Neural progenitor cell (in vitro differentiated cells): ENCODE data around the gene CAPN14. TPM values are rescaled to one million over a fixed set of nuclear protein-coding genes. Genes with fewer than 3 reads are reported as not detected.
A peak's percentile ranks its signal among the peaks of the same experiment; 100 is the strongest.

ENCODE experiments used
- DNase-seq: peaks from one replicate; pipeline ENCODE4 v3.0.0-alpha.2; 2016; ENCODE audit warnings: low spot score
- H2AFZ ChIP-seq: fragments of 200-600 bp; sonication (generic); replicated peaks from 2 replicates; pipeline ENCODE4 v1.6.1; 2016; ENCODE audit warnings: antibody characterized with exemption
- H3F3A ChIP-seq: fragments of 200-600 bp; sonication (generic); 2 replicates; pipeline ENCODE4 v1.6.1; 2016; ENCODE audit warnings: antibody characterized with exemption, low read depth
- H3K27ac ChIP-seq: fragments of 200-600 bp; sonication (generic); 2 replicates; pipeline ENCODE4 v1.5.1; 2016; ENCODE audit warnings: mild to moderate bottlenecking
- H3K27me3 ChIP-seq: fragments of 200-600 bp; sonication (generic); 2 replicates; pipeline ENCODE4 v1.6.1; 2016; ENCODE audit warnings: mild to moderate bottlenecking, moderate library complexity
- H3K36me3 ChIP-seq: fragments of 200-600 bp; sonication (generic); 2 replicates; pipeline ENCODE4 v1.5.1; 2016
- H3K4me1 ChIP-seq: fragments of 200-600 bp; sonication (generic); 2 replicates; pipeline ENCODE4 v1.6.1; 2016; ENCODE audit warnings: mixed run types
- H3K4me2 ChIP-seq: fragments of 200-600 bp; sonication (generic); 2 replicates; pipeline ENCODE4 v1.6.1; 2016
- H3K4me3 ChIP-seq: fragments of 200-600 bp; sonication (generic); 2 replicates; pipeline ENCODE4 v1.5.1; 2016
- H3K79me2 ChIP-seq: fragments of 200-600 bp; sonication (generic); 2 replicates; pipeline ENCODE4 v1.6.1; 2016; ENCODE audit warnings: low read depth
- H3K9ac ChIP-seq: fragments of 200-600 bp; sonication (generic); 2 replicates; pipeline ENCODE4 v1.6.1; 2016
- H3K9me3 ChIP-seq: fragments of 200-600 bp; sonication (generic); 2 replicates; pipeline ENCODE4 v1.5.1; 2016; ENCODE audit warnings: low read depth
- H4K20me1 ChIP-seq: fragments of 200-600 bp; sonication (generic); 2 replicates; pipeline ENCODE4 v1.6.1; 2016; ENCODE audit warnings: low read depth
- H3K27ac Mint-ChIP-seq: 3 replicates; pipeline ENCODE4 v1.8.0; 2021; ENCODE audit warnings: mixed read lengths
- H3K27me3 Mint-ChIP-seq: 2 replicates; pipeline ENCODE4 v1.8.0; 2022; ENCODE audit warnings: low read depth, mild to moderate bottlenecking, inconsistent platforms, moderate library complexity, mixed read lengths; ENCODE audit not compliant: insufficient read depth
- H3K36me3 Mint-ChIP-seq: 3 replicates; pipeline ENCODE4 v1.8.0; 2021; ENCODE audit warnings: mixed read lengths
- H3K4me1 Mint-ChIP-seq: 3 replicates; pipeline ENCODE4 v1.8.0; 2021; ENCODE audit warnings: mixed read lengths
- H3K4me3 Mint-ChIP-seq: 3 replicates; pipeline ENCODE4 v1.8.0; 2021; ENCODE audit warnings: mild to moderate bottlenecking, moderate library complexity, mixed read lengths
- H3K9me3 Mint-ChIP-seq: 3 replicates; pipeline ENCODE4 v1.8.0; 2020; ENCODE audit warnings: mixed read lengths
- CTCF ChIP-seq: fragments of 200-600 bp; sonication (generic); IDR thresholded peaks from 2 replicates; pipeline ENCODE4 v1.5.1; 2017; ENCODE audit warnings: antibody characterized with exemption, mild to moderate bottlenecking
- EZH2 ChIP-seq: fragments of 200-600 bp; sonication (generic); IDR thresholded peaks from 2 replicates; pipeline ENCODE4 v1.6.1; 2017; ENCODE audit warnings: antibody characterized with exemption, mild to moderate bottlenecking, moderate library complexity
- EZH2phosphoT487 ChIP-seq: fragments of 200-600 bp; sonication (generic); IDR thresholded peaks from 2 replicates; pipeline ENCODE4 v1.6.1; 2017; ENCODE audit warnings: antibody characterized with exemption
- total RNA-seq: library from RNA; depleted of rRNA; stranded (reverse); fragments of >200 nt; gene quantifications from 2 replicates; pipeline ENCODE4 v1.2.3, GENCODE V29; 2015; ENCODE audit warnings: low replicate concordance

Gene CAPN14
- total RNA-seq, 1 donor from 2014 or later = 0.04 TPM

- H3K27ac ChIP-seq = no peak overlapping the region
- no peaks in the 10 kb centered on the region for H3K4me1 ChIP-seq
- no peak overlapping the region for H3K4me3 ChIP-seq
- H3K27ac Mint-ChIP-seq = no peak overlapping the region
- H3K9me3 Mint-ChIP-seq = peaks cover 2% of the 10 kb centered on the region
- no peaks in the 10 kb centered on the region for H3K27me3 Mint-ChIP-seq
- H3K9ac ChIP-seq = no peak overlapping the region
- H3F3A ChIP-seq = no peaks in the 10 kb centered on the region
- H3K79me2 ChIP-seq = no peaks in the 10 kb centered on the region
- H3K4me3 Mint-ChIP-seq = no peak overlapping the region
- H2AFZ ChIP-seq = no peak overlapping the region
- no peak overlapping the region for H3K4me2 ChIP-seq
- H3K9me3 ChIP-seq = no peaks in the 10 kb centered on the region
- TF ChIP-seq EZH2 (no peak), CTCF (no peak), EZH2phosphoT487 (no peak)
- no peaks in the 10 kb centered on the region for H3K36me3 Mint-ChIP-seq
- H3K27me3 ChIP-seq = peaks cover 4% of the 10 kb centered on the region
- no peaks in the 10 kb centered on the region for H3K4me1 Mint-ChIP-seq
- H4K20me1 ChIP-seq = no peaks in the 10 kb centered on the region
- no peaks in the 10 kb centered on the region for H3K36me3 ChIP-seq
- no peak for DNase-seq
These were observed 40.6 kb downstream of the CAPN14 start for GRCh38 chr2:31176742-31177141.

- Histone ChIP-seq H4K20me1 (no peaks in the 10 kb centered on the region), H3K27me3 (peaks cover 4% of the 10 kb centered on the region), H3K4me2 (no peak overlapping the region), H3K79me2 (no peaks in the 10 kb centered on the region), H2AFZ (no peak overlapping the region), H3K9ac (no peak overlapping the region), H3K4me3 (no peak overlapping the region), H3K9me3 (no peaks in the 10 kb centered on the region), H3K4me1 (no peaks in the 10 kb centered on the region), H3F3A (no peaks in the 10 kb centered on the region), H3K36me3 (no peaks in the 10 kb centered on the region), H3K27ac (no peak overlapping the region)
- H3K4me3 Mint-ChIP-seq = no peak overlapping the region
- DNase-seq = no peak
- H3K4me1 Mint-ChIP-seq = no peaks in the 10 kb centered on the region
- peaks cover 4% of the 10 kb centered on the region for H3K27me3 Mint-ChIP-seq
- H3K27ac Mint-ChIP-seq = no peak overlapping the region
- H3K36me3 Mint-ChIP-seq = no peaks in the 10 kb centered on the region
- no peaks in the 10 kb centered on the region for H3K9me3 Mint-ChIP-seq
- TF ChIP-seq EZH2 = no peak
- TF ChIP-seq EZH2phosphoT487 = no peak
- TF ChIP-seq CTCF = no peak
These were observed 46.2 kb downstream of the CAPN14 start for GRCh38 chr2:31171142-31171541.

- Histone ChIP-seq H3K9ac (no peak overlapping the region), H4K20me1 (no peaks in the 10 kb centered on the region), H3K4me1 (no peaks in the 10 kb centered on the region), H3F3A (no peaks in the 10 kb centered on the region), H3K9me3 (no peaks in the 10 kb centered on the region), H3K27ac (no peak overlapping the region), H3K27me3 (peaks cover 4% of the 10 kb centered on the region), H3K4me2 (no peak overlapping the region), H2AFZ (no peak overlapping the region), H3K4me3 (no peak overlapping the region), H3K36me3 (no peaks in the 10 kb centered on the region), H3K79me2 (no peaks in the 10 kb centered on the region)
- DNase-seq = peak; percentile 77
- no peak overlapping the region for H3K27ac Mint-ChIP-seq
- H3K4me3 Mint-ChIP-seq = no peak overlapping the region
- no peaks in the 10 kb centered on the region for H3K9me3 Mint-ChIP-seq
- peaks cover 4% of the 10 kb centered on the region for H3K27me3 Mint-ChIP-seq
- no peaks in the 10 kb centered on the region for H3K36me3 Mint-ChIP-seq
- TF ChIP-seq CTCF (peak; percentile 98), EZH2 (no peak)
- no peaks in the 10 kb centered on the region for H3K4me1 Mint-ChIP-seq
These were observed 47.1 kb downstream of the CAPN14 start for GRCh38 chr2:31170071-31170698.
